ENCODE data around the gene DHRS7.
"Not testable (repeated sequence)": the region's sequence is repeated elsewhere in the genome, so short reads cannot be mapped to it uniquely, and the experiment has no call there.

The DHRS7 gene

GRCh38 chr14:60125918-60126317 lies 39.3 kb downstream of the DHRS7 start:
- FAIRE-seq: no peak

DNA sequence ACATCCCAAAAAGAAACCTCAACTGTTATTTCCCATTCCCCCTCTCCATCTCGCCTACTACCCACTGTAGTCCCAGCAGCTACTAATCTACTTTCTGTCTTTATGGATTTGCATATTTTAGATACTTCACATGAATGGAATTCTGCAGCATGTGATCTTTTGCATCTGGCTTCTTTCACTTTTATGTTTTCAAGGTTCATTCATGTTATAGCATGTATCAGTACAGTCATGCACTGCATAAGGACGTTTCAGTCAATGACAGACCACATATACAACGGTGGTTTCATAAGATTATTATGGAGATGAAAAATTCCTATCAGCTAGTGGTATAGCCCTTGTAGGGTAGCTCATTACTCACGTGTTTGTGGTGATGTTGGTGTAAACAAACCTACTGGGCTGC lies 49.0 kb downstream of the DHRS7 start:
- no peak for FAIRE-seq

DNA sequence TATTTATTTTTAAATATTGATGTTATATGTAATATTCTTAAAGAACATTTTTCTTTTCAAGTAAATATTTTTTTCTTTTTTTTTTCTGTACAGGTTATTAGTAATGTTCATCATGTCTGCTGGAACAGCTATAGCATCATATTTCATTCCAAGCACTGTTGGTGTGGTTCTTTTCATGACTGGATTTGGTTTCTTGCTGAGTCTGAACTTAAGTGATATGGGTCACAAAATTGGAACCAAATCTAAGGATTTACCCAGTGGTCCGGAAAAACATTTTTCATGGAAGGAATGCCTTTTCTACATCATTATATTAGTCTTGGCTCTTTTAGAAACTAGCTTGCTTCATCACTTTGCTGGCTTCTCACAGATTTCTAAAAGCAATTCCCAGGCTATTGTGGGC lies 50.3 kb downstream of the DHRS7 start:
- FAIRE-seq: no peak

- FAIRE-seq: no peak
These were observed 53.5 kb downstream of the DHRS7 start for GRCh38 chr14:60111732-60112131.

GRCh38 chr14:60107477-60107876 lies 57.7 kb downstream of the DHRS7 start:
- no peak for FAIRE-seq

DNA sequence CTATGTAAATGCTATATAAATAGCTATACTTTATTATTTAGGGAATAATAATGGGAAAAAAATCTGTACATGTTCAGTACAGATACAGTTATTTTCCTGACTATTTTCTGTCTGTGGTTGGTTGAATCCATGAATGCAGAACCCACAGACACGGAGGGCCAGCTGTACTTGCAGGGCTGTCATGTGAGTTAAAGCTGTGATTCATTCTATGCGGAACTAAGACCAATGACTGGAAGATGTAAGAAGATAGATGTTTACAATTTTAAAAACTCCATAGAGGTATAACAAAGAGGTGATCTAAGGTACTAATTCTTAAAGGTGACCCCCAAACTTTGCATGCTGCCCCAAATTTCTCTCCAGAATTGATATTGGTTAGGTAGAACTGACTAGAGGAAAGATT lies 58.9 kb downstream of the DHRS7 start:
- no peak for FAIRE-seq

GRCh38 chr14:60102389-60102788 lies 62.8 kb downstream of the DHRS7 start:
- no peak for FAIRE-seq

DNA sequence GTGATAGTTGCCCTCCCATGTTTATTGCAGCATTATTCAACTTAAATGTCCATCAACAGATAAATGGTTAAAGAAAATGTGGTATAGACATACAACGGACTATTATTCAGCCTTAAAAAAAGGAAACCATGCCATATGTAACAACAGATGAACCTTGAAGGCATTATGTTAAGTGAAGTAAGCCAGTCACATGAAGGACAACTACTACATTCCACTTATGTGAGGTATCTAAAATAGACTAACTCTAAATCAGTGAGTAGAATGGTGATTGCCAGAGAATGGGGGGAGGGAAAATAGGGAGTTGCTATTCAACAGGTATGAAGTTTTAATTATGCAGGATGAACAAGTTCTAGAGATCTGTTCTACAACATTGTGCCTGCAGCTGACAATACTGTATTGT lies 63.4 kb downstream of the DHRS7 start:
- no peak for FAIRE-seq

DNA sequence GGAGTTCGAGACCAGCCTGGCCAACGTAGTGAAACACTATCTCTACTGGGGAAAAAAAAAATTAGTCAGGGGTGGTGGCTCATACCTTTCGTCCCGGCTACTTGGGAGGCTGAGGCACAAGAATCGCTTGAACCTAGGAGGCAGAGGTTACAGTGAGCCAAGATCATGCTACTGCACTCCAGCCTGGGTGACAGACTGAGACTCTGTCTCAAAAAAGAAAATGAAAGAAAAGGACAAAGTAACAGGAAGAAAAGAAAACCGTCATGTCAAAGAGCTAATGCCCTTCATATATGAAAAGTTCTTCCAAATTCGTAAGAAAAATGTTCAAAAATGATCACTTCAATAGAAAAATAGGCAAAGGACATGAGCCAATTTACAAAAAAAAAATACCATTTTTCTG lies 65.3 kb downstream of the DHRS7 start:
- FAIRE-seq: not testable (repeated sequence)

DNA sequence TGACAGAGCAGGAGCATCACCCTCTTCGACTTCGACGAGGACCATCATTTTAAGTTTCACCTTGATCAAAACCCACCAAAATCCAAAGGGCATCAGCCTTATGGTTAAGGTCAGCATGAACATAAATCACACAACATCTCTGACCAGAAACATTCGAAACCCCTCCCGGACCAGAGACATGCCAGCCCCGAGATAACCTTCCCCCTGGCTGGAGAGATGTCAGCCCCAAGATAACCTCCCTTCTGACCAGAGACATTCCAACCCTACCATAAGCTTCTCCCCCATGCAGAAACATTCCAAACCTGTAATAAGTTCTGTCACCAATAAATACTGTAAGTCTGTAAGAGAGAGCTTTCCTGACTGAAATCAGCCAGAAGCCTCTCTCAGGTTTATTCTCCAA lies 67.2 kb downstream of the DHRS7 start:
- no peak for FAIRE-seq

DNA sequence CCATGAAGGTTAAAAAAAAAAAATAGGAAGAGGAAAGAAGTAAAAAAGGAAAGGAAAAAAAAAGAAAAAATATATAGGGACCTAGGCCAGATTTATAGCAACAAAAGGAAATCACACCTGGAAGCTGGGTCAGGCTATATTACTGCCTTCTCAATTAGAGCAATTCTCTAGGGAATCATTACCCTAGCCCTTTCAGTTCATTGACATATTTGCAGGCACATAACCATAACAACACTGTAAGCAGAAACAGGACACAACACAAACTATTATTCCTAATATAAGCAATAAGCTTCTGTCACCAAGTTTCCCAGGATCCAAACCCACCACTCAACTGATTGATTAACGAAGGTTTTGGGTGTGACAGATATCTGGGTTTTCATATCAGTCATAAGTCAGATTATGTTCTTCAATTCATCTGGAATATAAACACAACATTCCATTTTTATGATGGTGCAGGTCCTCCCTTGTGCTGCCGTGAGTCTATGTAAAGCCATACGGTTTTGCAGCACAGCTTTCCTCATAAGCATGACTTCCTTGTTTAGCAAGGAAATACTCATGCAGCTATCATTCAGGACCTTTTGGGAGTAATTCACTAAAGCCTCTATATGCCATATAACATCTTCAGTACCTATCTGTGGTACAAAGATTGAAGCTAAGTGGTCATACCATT lies 69.3 kb downstream of the DHRS7 start:
- FAIRE-seq: no peak

DNA sequence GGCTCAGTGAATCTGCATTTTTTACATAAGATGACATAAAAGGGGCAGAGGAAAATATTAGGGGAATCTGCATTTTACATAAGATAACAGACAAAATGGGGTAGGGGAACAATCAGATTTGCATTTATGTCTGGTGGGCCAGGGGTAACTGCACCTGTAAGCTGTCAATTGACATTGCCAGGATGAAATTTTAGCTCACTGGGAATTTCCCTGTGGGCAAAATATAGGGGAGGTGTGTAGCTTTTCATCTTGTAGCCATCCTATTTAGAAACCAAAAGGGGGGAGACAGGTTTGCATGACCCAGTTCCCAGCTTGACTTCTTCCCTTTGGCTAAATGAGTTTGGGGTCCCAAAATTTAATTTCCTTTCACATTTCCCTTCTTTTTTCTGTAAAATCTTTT lies 70.0 kb downstream of the DHRS7 start:
- FAIRE-seq: no peak

GRCh38 chr14:60094306-60094897 lies 70.8 kb downstream of the DHRS7 start:
- no peak for FAIRE-seq

Data from A204.1 (cell line).